SK-N-SH (cell line): ENCODE data around the gene ZC3H18.

ENCODE experiments used
- CHD2 ChIP-seq: fragments of 150-350 bp; IDR thresholded peaks from 2 replicates; pipeline ENCODE4 v1.6.1; 2018; ENCODE audit warnings: low read length; ENCODE audit not compliant: partially characterized antibody
- EP300 ChIP-seq, 2 experiments: IDR thresholded peaks; 2 replicates each; pipeline versions ENCODE4 v1.4.0 to v1.6.1; 2012; ENCODE audit warnings: borderline replicate concordance in 1 of 2, low read depth in 1 of 2, low read length in 1 of 2
- GATA2 ChIP-seq: sonication (generic); formaldehyde crosslinking; IDR thresholded peaks from 2 replicates; pipeline ENCODE4 v1.5.0; 2020; ENCODE audit warnings: mild to moderate bottlenecking, missing genetic modification reagents
- POLR2AphosphoS5 ChIP-seq: IDR thresholded peaks from 2 replicates; pipeline ENCODE4 v1.6.1; 2012; ENCODE audit warnings: low read depth, low read length
- SMC3 ChIP-seq: IDR thresholded peaks from 2 replicates; pipeline ENCODE4 v1.6.1; 2012; ENCODE audit warnings: low read depth, low read length, improper control_type of control experiment
- TF ChIP-seq, protein P1 (sequence below): IDR thresholded peaks from 2 replicates; pipeline ENCODE4; 2012
- TF ChIP-seq, protein P2 (sequence below): IDR thresholded peaks from 2 replicates; pipeline ENCODE4 v1.4.0; 2012; ENCODE audit warnings: low read depth, borderline replicate concordance
- TF ChIP-seq, protein P3 (sequence below): IDR thresholded peaks from 2 replicates; pipeline ENCODE4 v1.4.0; 2012; ENCODE audit warnings: low read depth

DNA sequence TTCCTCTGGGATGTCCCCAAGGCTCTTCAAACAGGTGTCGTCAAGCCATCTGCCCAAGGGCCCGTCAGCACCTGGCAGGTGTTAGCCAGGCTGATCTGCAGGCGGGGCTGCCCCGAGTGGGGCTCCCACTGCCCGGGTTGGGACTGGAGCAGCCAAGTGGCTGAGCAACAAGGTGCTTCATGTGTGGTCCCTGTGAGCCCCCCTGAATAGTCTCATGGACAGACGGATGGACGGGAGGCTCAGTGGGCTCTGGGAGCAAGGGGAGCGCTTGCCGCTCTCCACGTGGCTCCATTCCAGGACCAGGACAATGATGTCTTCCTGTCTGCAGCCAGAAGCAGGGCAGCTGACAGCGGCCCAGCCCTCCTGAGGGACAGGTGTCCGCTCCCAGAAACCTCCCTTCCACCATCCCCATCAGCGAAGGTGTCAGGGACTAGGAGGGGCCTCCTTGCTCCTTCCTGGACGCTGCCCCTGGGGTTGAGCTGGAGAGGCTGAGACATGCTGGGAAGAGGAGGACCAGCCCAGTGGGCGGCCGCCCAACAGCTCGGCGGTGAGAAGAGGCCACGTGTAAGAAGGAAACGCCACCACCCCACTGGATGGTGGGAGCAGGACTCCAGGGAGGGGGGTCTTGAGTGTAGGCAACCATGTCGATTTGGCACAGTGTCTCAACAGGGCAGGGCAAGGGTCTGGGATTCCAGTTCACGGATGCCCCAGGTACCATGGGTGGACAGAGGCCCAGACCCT is 106.5 kb downstream of the ZC3H18 start:
- TF ChIP-seq, protein P1, sequence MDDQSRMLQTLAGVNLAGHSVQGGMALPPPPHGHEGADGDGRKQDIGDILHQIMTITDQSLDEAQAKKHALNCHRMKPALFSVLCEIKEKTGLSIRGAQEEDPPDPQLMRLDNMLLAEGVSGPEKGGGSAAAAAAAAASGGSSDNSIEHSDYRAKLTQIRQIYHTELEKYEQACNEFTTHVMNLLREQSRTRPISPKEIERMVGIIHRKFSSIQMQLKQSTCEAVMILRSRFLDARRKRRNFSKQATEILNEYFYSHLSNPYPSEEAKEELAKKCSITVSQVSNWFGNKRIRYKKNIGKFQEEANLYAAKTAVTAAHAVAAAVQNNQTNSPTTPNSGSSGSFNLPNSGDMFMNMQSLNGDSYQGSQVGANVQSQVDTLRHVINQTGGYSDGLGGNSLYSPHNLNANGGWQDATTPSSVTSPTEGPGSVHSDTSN, result no peak
- no peak for TF ChIP-seq POLR2AphosphoS5
- no peak for TF ChIP-seq EP300 (IDR thresholded peaks at IDR 0.05; ENCODE audit: borderline replicate concordance in 1 of 2, low read depth in 1 of 2, low read length in 1 of 2)
- TF ChIP-seq, protein P2, sequence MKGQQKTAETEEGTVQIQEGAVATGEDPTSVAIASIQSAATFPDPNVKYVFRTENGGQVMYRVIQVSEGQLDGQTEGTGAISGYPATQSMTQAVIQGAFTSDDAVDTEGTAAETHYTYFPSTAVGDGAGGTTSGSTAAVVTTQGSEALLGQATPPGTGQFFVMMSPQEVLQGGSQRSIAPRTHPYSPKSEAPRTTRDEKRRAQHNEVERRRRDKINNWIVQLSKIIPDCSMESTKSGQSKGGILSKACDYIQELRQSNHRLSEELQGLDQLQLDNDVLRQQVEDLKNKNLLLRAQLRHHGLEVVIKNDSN, result no peak
- no peak for TF ChIP-seq GATA2 (CRISPR knock-in tag)
- TF ChIP-seq SMC3, result no peak
- no peak for TF ChIP-seq CHD2
- TF ChIP-seq, protein P3, sequence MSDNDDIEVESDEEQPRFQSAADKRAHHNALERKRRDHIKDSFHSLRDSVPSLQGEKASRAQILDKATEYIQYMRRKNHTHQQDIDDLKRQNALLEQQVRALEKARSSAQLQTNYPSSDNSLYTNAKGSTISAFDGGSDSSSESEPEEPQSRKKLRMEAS, result no peak
